ENCODE results near the gene SAPCD2. TPM values are rescaled to one million over a fixed set of nuclear protein-coding genes. Genes with fewer than 3 reads are reported as not detected.

SAPCD2 gene
- total RNA-seq, 1 experiment from 2014 or later = 29.8 TPM

DNA sequence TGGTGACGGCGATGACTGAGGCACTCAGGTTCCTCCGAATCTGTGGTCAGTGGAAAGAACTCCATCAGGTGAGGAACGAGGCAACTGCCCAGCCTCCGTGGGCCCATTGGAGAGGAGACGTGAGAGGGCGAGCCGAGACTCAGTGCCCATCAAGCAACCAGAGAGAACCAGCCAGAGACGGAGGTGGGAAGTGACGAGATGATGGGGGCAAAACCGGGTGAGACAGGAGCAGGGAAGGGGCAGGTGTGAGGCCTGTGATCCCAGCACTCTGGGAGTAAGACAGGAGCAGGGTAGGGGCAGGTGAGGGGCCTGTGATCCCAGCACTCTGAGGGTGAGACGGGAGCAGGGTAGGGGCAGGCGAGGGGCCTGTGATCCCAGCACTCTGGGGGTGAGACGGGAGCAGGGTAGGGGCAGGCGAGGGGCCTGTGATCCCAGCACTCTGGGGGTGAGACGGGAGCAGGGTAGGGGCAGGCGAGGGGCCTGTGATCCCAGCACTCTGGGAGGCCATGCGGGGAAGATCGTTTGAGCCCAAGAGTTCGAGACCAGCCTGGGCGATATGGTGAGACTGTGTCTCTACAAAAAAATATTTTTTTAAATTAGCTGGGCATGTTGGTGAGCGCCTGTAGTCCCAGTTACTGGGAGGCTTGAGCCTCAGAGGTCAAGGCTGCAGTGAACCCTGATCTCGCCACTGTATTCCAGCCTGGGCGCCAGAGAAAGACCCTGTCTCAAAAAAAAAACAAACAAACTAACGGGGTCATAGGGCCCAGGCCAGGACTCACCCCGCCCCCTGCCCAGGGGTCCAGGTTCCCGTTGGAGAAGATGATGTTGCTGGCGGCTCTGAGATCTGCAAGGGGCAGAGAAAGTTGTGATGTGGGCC lies 40.8 kb upstream of the SAPCD2 start:
- Histone ChIP-seq H3K27me3 (ENCODE audit: insufficient read depth, low read length) (peaks cover 4% of the 10 kb centered on the region; the same call in 1 of the 2 replicates), H3K27ac (ENCODE audit: insufficient read length, low read depth, low read length) (no peak overlapping the region), H3K23me2 (ENCODE audit: insufficient read length, low read depth, low read length, poor library complexity, severe bottlenecking) (no peaks in the 10 kb centered on the region), H2BK15ac (ENCODE audit: low read depth, low read length) (no peak overlapping the region), H2BK120ac (ENCODE audit: low read depth, low read length, poor library complexity, severe bottlenecking) (no peak overlapping the region), H3K18ac (ENCODE audit: insufficient read length, low read depth, low read length) (no peak overlapping the region), H3K9me3 (ENCODE audit: control insufficient read depth, low read depth, low read length) (no peaks in the 10 kb centered on the region), H3K79me1 (ENCODE audit: insufficient read depth, low read depth, low read length, poor library complexity, severe bottlenecking) (no peaks in the 10 kb centered on the region), H3K4me1 (ENCODE audit: insufficient read depth, low read length) (no peaks in the 10 kb centered on the region), H3K9ac (ENCODE audit: extremely low read depth, insufficient read length, low read length) (no peak overlapping the region), H3K23ac (ENCODE audit: insufficient read length, low read depth, low read length) (no peak overlapping the region), H3K79me2 (ENCODE audit: insufficient read depth, low read length) (no peaks in the 10 kb centered on the region), H2BK12ac (ENCODE audit: insufficient read length, low read depth, low read length) (no peak overlapping the region), H3T11ph (ENCODE audit: low read length) (no peak overlapping the region), H2AFZ (ENCODE audit: low read length) (no peak overlapping the region), H2AK5ac (ENCODE audit: insufficient read length, low read length) (no peak overlapping the region), H3K4me2 (ENCODE audit: insufficient read depth, insufficient read length, low read length) (no peak overlapping the region), H3K4ac (ENCODE audit: low read depth, low read length) (no peak overlapping the region), H2BK20ac (ENCODE audit: low read depth, low read length, poor library complexity, severe bottlenecking) (no peak overlapping the region), H3K56ac (ENCODE audit: insufficient read length, low read depth, low read length) (no peak overlapping the region), H4K5ac (ENCODE audit: insufficient read length, low read depth, low read length) (no peak overlapping the region), H4K8ac (replicated peaks; ENCODE audit: insufficient read length, low read depth, low read length) (no peak overlapping the region), H4K20me1 (ENCODE audit: control insufficient read depth, insufficient read depth, insufficient read length) (no peaks in the 10 kb centered on the region), H4K91ac (ENCODE audit: insufficient read length, low read depth, low read length) (no peak overlapping the region), H3K14ac (ENCODE audit: insufficient read depth, low read length) (no peak overlapping the region), H2BK5ac (ENCODE audit: insufficient read length, low read length) (no peak overlapping the region)
- no peak overlapping the region; a peak in 1 of 7 replicates for H3K27ac Mint-ChIP-seq
- H3K4me1 Mint-ChIP-seq = no peaks in the 10 kb centered on the region
- no peak for DNase-seq
- TF ChIP-seq CTCF (conservative IDR thresholded peaks at IDR 0.05) = no peak
- no peaks in the 10 kb centered on the region for H3K9me3 Mint-ChIP-seq
- H3K4me3 Mint-ChIP-seq = no peak overlapping the region
- H3K27me3 Mint-ChIP-seq (ENCODE audit: low read depth) = peaks cover 21% of the 10 kb centered on the region
- no CpG with 5 or more reads among the region's 28 CpGs for WGBS (ENCODE audit: extremely low coverage, insufficient read length, low lambda C conversion rate)
- peaks cover 0 to 10% (median 0%) of the 10 kb centered on the region in 3 experiments; a peak in 3 of 7 replicates for H3K36me3 Mint-ChIP-seq (ENCODE audit: insufficient read depth in 1 of 3, low read depth in 3 of 3)

Data from H9 (cell line).